ENCODE results near the gene FAM131A.

FAM131A gene

GRCh38 chr3:184316792-184317191 is 20.6 kb upstream of the FAM131A start:
- no peak for DNase-seq (ENCODE audit: low read depth, low spot score)

- DNase-seq (ENCODE audit: low read depth, low spot score): no peak
Measured at GRCh38 chr3:184317201-184317600, 20.2 kb upstream of the FAM131A start.

- DNase-seq (ENCODE audit: low read depth, low spot score): peak; percentile 11
Measured at GRCh38 chr3:184320104-184320445, 17.3 kb upstream of the FAM131A start.

- no peak for DNase-seq (ENCODE audit: low read depth, low spot score)
Measured at GRCh38 chr3:184321666-184322065, 15.7 kb upstream of the FAM131A start.

- no peak for DNase-seq (ENCODE audit: low read depth, low spot score)
Measured at GRCh38 chr3:184322731-184323487, 14.5 kb upstream of the FAM131A start.

- DNase-seq (ENCODE audit: low read depth, low spot score): no peak
Measured at GRCh38 chr3:184323696-184324095, 13.7 kb upstream of the FAM131A start.

- no peak for DNase-seq (ENCODE audit: low read depth, low spot score)
Measured at GRCh38 chr3:184325269-184325668, 12.1 kb upstream of the FAM131A start.

GRCh38 chr3:184325715-184326369 is 11.6 kb upstream of the FAM131A start:
- no peak for DNase-seq (ENCODE audit: low read depth, low spot score)

GRCh38 chr3:184327171-184327570 is 10.2 kb upstream of the FAM131A start:
- no peak for DNase-seq (ENCODE audit: low read depth, low spot score)

- DNase-seq (ENCODE audit: low read depth, low spot score): no peak
Measured at GRCh38 chr3:184328516-184328915, 8.9 kb upstream of the FAM131A start.

- no peak for DNase-seq (ENCODE audit: low read depth, low spot score)
Measured at GRCh38 chr3:184332370-184333090, 4.9 kb upstream of the FAM131A start.

GRCh38 chr3:184333190-184333589 is 4.2 kb upstream of the FAM131A start:
- DNase-seq (ENCODE audit: low read depth, low spot score): no peak

GRCh38 chr3:184333700-184334099 is 3.7 kb upstream of the FAM131A start:
- no peak for DNase-seq (ENCODE audit: low read depth, low spot score)

GRCh38 chr3:184334470-184335158 is 2.8 kb upstream of the FAM131A start:
- DNase-seq (ENCODE audit: low read depth, low spot score): peak; percentile 3

GRCh38 chr3:184335291-184335660 is 2.1 kb upstream of the FAM131A start:
- no peak for DNase-seq (ENCODE audit: low read depth, low spot score)

- peak; percentile 73 for DNase-seq (ENCODE audit: low read depth, low spot score)
Measured at GRCh38 chr3:184335661-184336546, 1.5 kb upstream of the FAM131A start.

GRCh38 chr3:184336547-184337398 is 627 bp upstream of the FAM131A start:
- DNase-seq (ENCODE audit: low read depth, low spot score): no peak

GRCh38 chr3:184337981-184338380 is 581 bp downstream of the FAM131A start:
- DNase-seq (ENCODE audit: low read depth, low spot score): no peak

- no peak for DNase-seq (ENCODE audit: low read depth, low spot score)
Measured at GRCh38 chr3:184338511-184338945, 1.1 kb downstream of the FAM131A start.

- no peak for DNase-seq (ENCODE audit: low read depth, low spot score)
Measured at GRCh38 chr3:184339001-184339400, 1.6 kb downstream of the FAM131A start.
